Mesothelial cell of epicardium (in vitro differentiated cells): ENCODE data around the gene TASOR2. TPM values are rescaled to one million over a fixed set of nuclear protein-coding genes. Genes with fewer than 3 reads are reported as not detected.

Experiments used
- DNase-seq, 2 experiments: peaks; one replicate each; pipeline ENCODE4 v3.0.0; 2021; ENCODE audit warnings: low spot score in 2 of 2; ENCODE audit not compliant: unreplicated experiment in 2 of 2
- H3K27ac Mint-ChIP-seq: 2 replicates; pipeline ENCODE4 v1.8.0; 2021; ENCODE audit warnings: mixed read lengths
- H3K27me3 Mint-ChIP-seq: 2 replicates; pipeline ENCODE4 v1.8.0; 2021; ENCODE audit warnings: low read depth, mixed read lengths
- H3K36me3 Mint-ChIP-seq: 2 replicates; pipeline ENCODE4 v1.8.0; 2021; ENCODE audit warnings: mixed read lengths
- H3K4me1 Mint-ChIP-seq: 2 replicates; pipeline ENCODE4 v1.8.0; 2021; ENCODE audit warnings: mixed read lengths
- H3K4me3 Mint-ChIP-seq: 2 replicates; pipeline ENCODE4 v1.8.0; 2021; ENCODE audit warnings: mild to moderate bottlenecking, moderate library complexity, mixed read lengths
- H3K9me3 Mint-ChIP-seq: 2 replicates; pipeline ENCODE4 v1.8.0; 2021; ENCODE audit warnings: mixed read lengths
- total RNA-seq: library from RNA; stranded (reverse); gene quantifications from 3 replicates; pipeline ENCODE4 v1.2.1, GENCODE V29; 2021
- TF ChIP-seq, protein P1 (sequence below): fragments of 200-600 bp; sonication (generic); IDR thresholded peaks from one replicate; pipeline ENCODE4 v1.5.0; 2021; ENCODE audit warnings: antibody characterized with exemption; ENCODE audit not compliant: unreplicated experiment

The TASOR2 gene
- total RNA-seq, 1 donor from 2014 or later = 90.1 TPM

DNA sequence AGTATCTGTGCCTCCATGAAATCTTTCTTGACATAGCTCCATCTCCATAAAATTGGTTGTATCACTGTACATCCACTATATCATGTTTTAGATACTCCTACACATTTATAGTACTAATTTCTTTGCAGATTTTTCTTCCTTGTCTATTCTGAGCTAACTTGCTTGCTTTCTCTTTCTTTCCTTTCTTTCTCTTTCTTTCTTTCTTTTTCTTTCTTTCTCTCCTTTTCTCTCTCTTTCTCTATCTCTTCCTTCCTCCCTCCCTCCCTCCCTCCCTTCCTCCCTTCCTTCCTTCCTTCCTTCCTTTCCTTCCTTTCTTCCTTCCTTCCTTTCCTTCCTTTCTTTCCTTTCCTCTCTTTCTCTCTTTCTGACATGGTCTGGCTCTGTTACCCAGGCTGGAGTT is 23.7 kb downstream of the TASOR2 start:
- TF ChIP-seq, protein P1, sequence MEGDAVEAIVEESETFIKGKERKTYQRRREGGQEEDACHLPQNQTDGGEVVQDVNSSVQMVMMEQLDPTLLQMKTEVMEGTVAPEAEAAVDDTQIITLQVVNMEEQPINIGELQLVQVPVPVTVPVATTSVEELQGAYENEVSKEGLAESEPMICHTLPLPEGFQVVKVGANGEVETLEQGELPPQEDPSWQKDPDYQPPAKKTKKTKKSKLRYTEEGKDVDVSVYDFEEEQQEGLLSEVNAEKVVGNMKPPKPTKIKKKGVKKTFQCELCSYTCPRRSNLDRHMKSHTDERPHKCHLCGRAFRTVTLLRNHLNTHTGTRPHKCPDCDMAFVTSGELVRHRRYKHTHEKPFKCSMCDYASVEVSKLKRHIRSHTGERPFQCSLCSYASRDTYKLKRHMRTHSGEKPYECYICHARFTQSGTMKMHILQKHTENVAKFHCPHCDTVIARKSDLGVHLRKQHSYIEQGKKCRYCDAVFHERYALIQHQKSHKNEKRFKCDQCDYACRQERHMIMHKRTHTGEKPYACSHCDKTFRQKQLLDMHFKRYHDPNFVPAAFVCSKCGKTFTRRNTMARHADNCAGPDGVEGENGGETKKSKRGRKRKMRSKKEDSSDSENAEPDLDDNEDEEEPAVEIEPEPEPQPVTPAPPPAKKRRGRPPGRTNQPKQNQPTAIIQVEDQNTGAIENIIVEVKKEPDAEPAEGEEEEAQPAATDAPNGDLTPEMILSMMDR = no peak
- peaks cover 13% of the 10 kb centered on the region for H3K4me1 Mint-ChIP-seq
- H3K9me3 Mint-ChIP-seq = no peaks in the 10 kb centered on the region
- H3K27ac Mint-ChIP-seq = no peak overlapping the region
- H3K4me3 Mint-ChIP-seq = no peak overlapping the region
- H3K27me3 Mint-ChIP-seq = no peaks in the 10 kb centered on the region
- H3K36me3 Mint-ChIP-seq = no peaks in the 10 kb centered on the region
- no peak for DNase-seq

- H3K36me3 Mint-ChIP-seq = peaks cover 3% of the 10 kb centered on the region
- H3K9me3 Mint-ChIP-seq = no peaks in the 10 kb centered on the region
- no peak overlapping the region for H3K27ac Mint-ChIP-seq
- TF ChIP-seq, protein P1 = no peak
- no peak overlapping the region for H3K4me3 Mint-ChIP-seq
- peaks cover 13% of the 10 kb centered on the region for H3K4me1 Mint-ChIP-seq
- DNase-seq = no peak
- no peaks in the 10 kb centered on the region for H3K27me3 Mint-ChIP-seq
Observed at GRCh38 chr10:5709865-5710264, 25.2 kb downstream of the TASOR2 start.

DNA sequence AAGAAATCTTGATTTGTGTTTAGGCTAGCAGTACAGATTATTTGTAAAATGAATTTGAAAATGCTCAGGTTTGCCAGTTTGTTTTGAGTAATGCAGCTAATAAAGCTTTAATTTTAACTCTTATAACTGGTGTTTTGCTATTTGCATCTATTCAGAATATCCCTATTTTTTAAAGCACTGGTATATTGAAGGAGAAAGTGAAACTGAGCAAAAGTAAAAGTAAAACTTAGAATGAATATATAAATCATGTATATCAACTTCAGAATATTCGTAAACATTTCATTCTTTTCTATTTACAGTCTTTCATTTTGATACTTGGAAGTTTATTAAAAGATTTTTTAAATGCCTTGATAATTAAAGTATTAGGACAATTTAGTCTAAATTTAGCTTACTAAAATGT is 26.2 kb downstream of the TASOR2 start:
- Mint-ChIP-seq H3K4me3 (no peak overlapping the region), H3K27ac (no peak overlapping the region), H3K4me1 (peaks cover 14% of the 10 kb centered on the region), H3K27me3 (no peaks in the 10 kb centered on the region), H3K9me3 (no peaks in the 10 kb centered on the region), H3K36me3 (peaks cover 4% of the 10 kb centered on the region)
- no peak for DNase-seq
- TF ChIP-seq, protein P1 = no peak

GRCh38 chr10:5711642-5712041 is 27.0 kb downstream of the TASOR2 start:
- Mint-ChIP-seq H3K4me3 (no peak overlapping the region), H3K27ac (no peak overlapping the region), H3K4me1 (peaks cover 14% of the 10 kb centered on the region), H3K9me3 (no peaks in the 10 kb centered on the region), H3K36me3 (peaks cover 4% of the 10 kb centered on the region), H3K27me3 (no peaks in the 10 kb centered on the region)
- no peak for DNase-seq
- TF ChIP-seq, protein P1 = no peak

DNA sequence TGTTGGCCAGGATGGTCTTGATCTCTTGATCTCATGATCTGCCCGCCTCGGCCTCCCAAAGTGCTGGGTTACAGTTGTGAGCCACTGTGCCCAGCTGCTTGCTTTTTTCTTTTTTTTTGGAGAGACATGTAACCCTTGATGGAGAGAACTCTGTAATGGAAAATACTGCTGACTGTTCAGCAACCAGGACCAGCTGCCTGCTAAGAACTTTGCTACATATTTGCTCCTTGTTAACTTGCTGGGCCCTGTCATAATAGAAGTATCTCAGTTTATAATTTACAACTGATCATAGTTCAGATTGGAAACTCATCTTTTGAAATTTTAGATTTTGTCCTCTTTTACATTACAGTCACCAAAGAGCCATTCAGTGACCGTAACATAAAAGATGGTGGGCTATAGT is 34.9 kb downstream of the TASOR2 start:
- Mint-ChIP-seq H3K4me1 (peaks cover 1% of the 10 kb centered on the region), H3K27ac (no peak overlapping the region), H3K4me3 (no peak overlapping the region), H3K36me3 (peaks cover 19% of the 10 kb centered on the region), H3K27me3 (no peaks in the 10 kb centered on the region), H3K9me3 (no peaks in the 10 kb centered on the region)
- TF ChIP-seq, protein P1 = no peak
- no peak for DNase-seq

DNA sequence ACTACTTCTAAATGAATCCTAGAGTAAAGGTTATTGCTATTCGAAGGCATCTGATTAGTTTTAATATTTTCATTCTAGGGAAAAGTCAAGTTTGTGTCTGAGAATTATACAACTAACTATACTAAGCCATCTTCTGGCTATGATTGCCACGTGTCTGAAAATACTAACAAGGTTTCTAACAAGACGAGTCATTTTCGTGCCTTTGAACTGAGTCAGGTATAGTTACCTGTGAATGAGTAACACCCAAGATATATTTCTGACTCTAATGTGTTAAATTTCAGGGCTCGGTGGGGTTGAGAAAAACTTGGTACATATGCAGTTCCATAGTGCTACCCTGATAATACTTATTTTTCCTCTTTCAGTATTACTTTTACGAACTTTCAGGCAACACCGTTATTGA is 35.5 kb downstream of the TASOR2 start:
- H3K9me3 Mint-ChIP-seq = no peaks in the 10 kb centered on the region

More for the DNA sequence above, 35.5 kb downstream of the TASOR2 start:
- peaks cover 1% of the 10 kb centered on the region for H3K4me1 Mint-ChIP-seq
- H3K27ac Mint-ChIP-seq = no peak overlapping the region
- DNase-seq = no peak
- H3K4me3 Mint-ChIP-seq = no peak overlapping the region
- TF ChIP-seq, protein P1 = no peak
- peaks cover 16% of the 10 kb centered on the region for H3K36me3 Mint-ChIP-seq
- H3K27me3 Mint-ChIP-seq = no peaks in the 10 kb centered on the region
